Naive thymus-derived CD4-positive, alpha-beta T cell (primary cell): ENCODE results near the gene TP53BP1. TPM values are rescaled to one million over a fixed set of nuclear protein-coding genes. Genes with fewer than 3 reads are reported as not detected.
"Not testable (repeated sequence)": the region's sequence is repeated elsewhere in the genome, so short reads cannot be mapped to it uniquely, and the experiment has no call there.

Source experiments
- ATAC-seq: fragments of 150-1000 bp; cut with Tn5 transposase; 2 replicates; pipeline ENCODE4 v1.10.0; 2021; ENCODE audit warnings: mild to moderate bottlenecking, moderate library complexity
- CTCF ChIA-PET: fragments of 350-600 bp; sonication (Branson Sonifier 250); formaldehyde crosslinking; loops from one replicate; lab custom pipeline; 2021; ENCODE audit warnings: antibody characterized with exemption; lab: Charles Lee
- POLR2A ChIA-PET: fragments of 350-600 bp; sonication (Branson Sonifier 250); formaldehyde crosslinking; loops from one replicate; lab custom pipeline; 2021; ENCODE audit warnings: antibody characterized with exemption, inconsistent platforms; lab: Charles Lee
- DNase-seq, 9 donors: peaks; one replicate each; pipeline versions ENCODE4 v3.0.0 to v3.0.0-alpha.2; 2020 to 2022; ENCODE audit warnings: mixed read lengths in 1 of 9
- H3K27ac ChIP-seq: one replicate; pipeline ENCODE4 v1.7.0; 2013; ENCODE audit warnings: mild to moderate bottlenecking, low read depth, low read length, moderate library complexity
- H3K27me3 ChIP-seq, 2 donors: one replicate each; pipeline ENCODE4 v1.7.0; 2013; ENCODE audit warnings: low read length in 2 of 2, mild to moderate bottlenecking in 2 of 2, moderate library complexity in 2 of 2; ENCODE audit not compliant: control insufficient read depth in 2 of 2, insufficient read depth in 2 of 2
- H3K36me3 ChIP-seq, 3 experiments: 1 replicate in 2 of 3; 2 replicates in 1 of 3; pipeline ENCODE4 v1.7.0; 2013; ENCODE audit warnings: low read length in 3 of 3, mild to moderate bottlenecking in 3 of 3, moderate library complexity in 1 of 3; ENCODE audit not compliant: insufficient read depth in 3 of 3, control insufficient read depth in 2 of 3
- H3K4me1 ChIP-seq, 2 donors: one replicate each; pipeline ENCODE4 v1.7.0; 2013; ENCODE audit warnings: low read length in 2 of 2, mild to moderate bottlenecking in 2 of 2, moderate library complexity in 1 of 2; ENCODE audit not compliant: control insufficient read depth in 2 of 2, insufficient read depth in 2 of 2
- H3K4me3 ChIP-seq: 2 replicates; pipeline ENCODE4 v1.7.0; 2013; ENCODE audit warnings: mild to moderate bottlenecking, low read length
- H3K9me3 ChIP-seq, 3 experiments: 1 replicate in 2 of 3; 2 replicates in 1 of 3; pipeline ENCODE4 v1.7.0; 2013; ENCODE audit warnings: low read length in 3 of 3; ENCODE audit not compliant: control insufficient read depth in 2 of 3
- H3K27ac Mint-ChIP-seq, 9 donors: one replicate each; pipeline ENCODE4 v1.8.0; 2020 to 2022; ENCODE audit warnings: mixed read lengths in 9 of 9, mild to moderate bottlenecking in 8 of 9, moderate library complexity in 5 of 9, inconsistent platforms in 2 of 9
- H3K27me3 Mint-ChIP-seq, 5 donors: one replicate each; pipeline ENCODE4 v1.8.0; 2021 to 2022; ENCODE audit warnings: mixed read lengths in 5 of 5, mild to moderate bottlenecking in 1 of 5
- H3K36me3 Mint-ChIP-seq, 5 donors: one replicate each; pipeline ENCODE4 v1.8.0; 2020 to 2022; ENCODE audit warnings: mixed read lengths in 5 of 5, mild to moderate bottlenecking in 3 of 5, inconsistent platforms in 1 of 5
- H3K4me1 Mint-ChIP-seq, 7 donors: one replicate each; pipeline ENCODE4 v1.8.0; 2020 to 2022; ENCODE audit warnings: mixed read lengths in 7 of 7, mild to moderate bottlenecking in 3 of 7, inconsistent platforms in 1 of 7
- H3K4me3 Mint-ChIP-seq, 10 donors: one replicate each; pipeline ENCODE4 v1.8.0; 2020 to 2022; ENCODE audit warnings: mild to moderate bottlenecking in 10 of 10, mixed read lengths in 10 of 10, moderate library complexity in 6 of 10, inconsistent platforms in 2 of 10
- H3K9me3 Mint-ChIP-seq, 11 donors: one replicate each; pipeline ENCODE4 v1.8.0; 2020 to 2022; ENCODE audit warnings: mixed read lengths in 11 of 11, mild to moderate bottlenecking in 4 of 11, inconsistent platforms in 1 of 11, moderate library complexity in 1 of 11
- intact Hi-C, 2 donors: fragments of 100-400 bp; cut with micrococcal nuclease; formaldehyde crosslinking; loops; one replicate each; pipeline ENCODE4 v1.15.1; 2023
- polyA plus RNA-seq, 2 donors: library from polyadenylated mRNA; unstranded; fragments of 300-500 nt; fragmentation: Illumina TruSeq; gene quantifications; one replicate each; pipeline ENCODE4 v1.2.3, GENCODE V29; 2021
- total RNA-seq, 6 experiments: library from RNA in 5 of 6; stranded (reverse) in 5 of 6; gene quantifications; 1 replicate in 5 of 6; 2 replicates in 1 of 6; pipeline ENCODE4 v1.2.3 and lab custom pipeline; 2021 to 2026

Gene TP53BP1
- total and polyA plus RNA-seq, 7 experiments from 2014 or later: 9.3 to 41.6 (median 34.6) TPM

DNA sequence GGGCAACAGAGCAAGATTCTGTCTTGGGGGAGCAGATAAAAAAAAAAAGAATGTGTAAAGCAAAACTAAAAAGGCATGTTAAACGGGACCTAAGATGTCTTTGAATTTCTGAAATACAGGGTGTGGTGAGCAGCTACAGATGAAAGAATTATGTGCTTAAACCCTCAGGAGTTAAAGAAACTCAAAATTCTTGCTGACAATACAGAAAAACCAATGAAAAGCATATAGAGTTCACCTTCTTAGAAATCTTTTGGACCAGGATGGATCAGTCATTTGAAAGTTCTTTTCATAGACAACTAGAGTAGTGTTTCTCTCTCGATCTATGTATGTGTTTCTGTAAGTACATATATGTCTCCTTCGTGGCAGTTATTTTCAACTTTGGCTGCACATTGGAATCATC is 90.7 kb downstream of the TP53BP1 start:
- POLR2A ChIA-PET: interaction anchor here (0.6 to 0.7 kb wide), 2 partner anchors 59 to 323 kb away, joined by 3 to 4 read pairs; no protein-coding TSS in a partner anchor

DNA sequence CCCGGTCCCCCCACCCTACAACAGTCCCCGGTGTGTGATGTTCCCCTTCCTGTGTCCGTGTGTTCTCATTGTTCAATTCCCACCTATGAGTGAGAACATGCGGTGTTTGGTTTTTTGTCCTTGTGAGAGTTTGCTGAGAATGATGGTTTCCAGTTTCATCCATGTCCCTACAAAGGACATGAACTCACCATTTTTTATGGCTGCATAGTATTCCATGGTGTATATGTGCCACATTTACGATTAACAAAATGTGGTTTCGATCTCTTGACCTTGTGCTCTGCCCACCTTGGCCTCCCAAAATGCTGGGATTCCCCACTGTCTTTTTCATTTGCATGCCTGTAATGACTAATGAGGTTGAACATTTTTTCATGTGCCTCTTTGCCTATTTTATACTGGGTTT is 99.4 kb downstream of the TP53BP1 start:
- H3K9me3 ChIP-seq, H3K9me3 Mint-ChIP-seq, H3K27me3 ChIP-seq, H3K4me3 ChIP-seq, POLR2A ChIA-PET, H3K27me3 Mint-ChIP-seq, ATAC-seq, DNase-seq, H3K4me3 Mint-ChIP-seq, intact Hi-C loops, CTCF ChIA-PET, H3K4me1 ChIP-seq, H3K27ac ChIP-seq: not testable (repeated sequence)
- H3K36me3 Mint-ChIP-seq: peaks cover 22 to 60% (median 38%) of the 10 kb centered on the region in 5 donors
- peaks cover 0 to 16% (median 2%) of the 10 kb centered on the region in 7 donors for H3K4me1 Mint-ChIP-seq
- peak overlapping the region in 1 of 9 donors; percentile 41 for H3K27ac Mint-ChIP-seq
- H3K36me3 ChIP-seq: peaks cover 5 to 59% (median 6%) of the 10 kb centered on the region in 3 experiments

More for the DNA sequence above, 90.7 kb downstream of the TP53BP1 start:
- DNase-seq: no peak
- Histone ChIP-seq H3K9me3 (no peaks in the 10 kb centered on the region), H3K27me3 (no peaks in the 10 kb centered on the region), H3K4me3 (no peak overlapping the region), H3K27ac (no peak overlapping the region), H3K36me3 (peaks cover 0 to 85% (median 11%) of the 10 kb centered on the region in 3 experiments), H3K4me1 (no peaks in the 10 kb centered on the region)
- Mint-ChIP-seq H3K9me3 (no peaks in the 10 kb centered on the region), H3K27me3 (no peaks in the 10 kb centered on the region), H3K4me3 (no peak overlapping the region), H3K36me3 (peaks cover 21 to 57% (median 30%) of the 10 kb centered on the region in 5 donors), H3K4me1 (peaks cover 0 to 14% (median 7%) of the 10 kb centered on the region in 7 donors), H3K27ac (peak overlapping the region in 2 of 9 donors; percentile 7 to 37)
- intact Hi-C loops: no loop called here
- CTCF ChIA-PET: no interaction called here
- no peak for ATAC-seq

DNA sequence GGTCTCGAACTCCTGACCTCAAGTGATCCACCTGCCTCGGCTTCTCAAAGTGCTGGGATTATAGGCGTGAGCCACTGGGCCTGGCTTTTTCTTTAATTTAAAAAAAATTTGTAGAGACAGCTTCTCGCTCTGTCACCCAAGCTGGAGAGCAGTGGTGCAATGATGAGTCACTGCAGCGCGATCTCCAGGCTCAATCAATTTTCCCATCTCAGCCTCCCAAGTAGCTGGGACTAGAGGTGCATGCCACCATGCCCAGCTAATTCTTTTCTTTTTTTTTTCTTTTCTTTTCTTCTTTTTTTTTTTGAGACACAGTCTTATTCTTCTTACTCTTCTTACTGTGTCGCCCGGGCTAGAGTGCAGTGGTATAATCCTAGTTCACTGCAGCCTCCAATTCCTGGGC is 102.2 kb downstream of the TP53BP1 start:
- Mint-ChIP-seq H3K4me3 (no peak overlapping the region), H3K9me3 (peaks cover 0 to 3% (median 0%) of the 10 kb centered on the region in 11 donors), H3K27me3 (no peaks in the 10 kb centered on the region), H3K36me3 (peaks cover 10 to 50% (median 35%) of the 10 kb centered on the region in 5 donors), H3K27ac (peak overlapping the region in 2 of 9 donors; percentile 12 to 66), H3K4me1 (peaks cover 0 to 16% (median 2%) of the 10 kb centered on the region in 7 donors)
- Histone ChIP-seq H3K9me3 (no peaks in the 10 kb centered on the region), H3K27ac (no peak overlapping the region), H3K36me3 (peaks cover 4 to 51% (median 4%) of the 10 kb centered on the region in 3 experiments), H3K4me3 (no peak overlapping the region), H3K4me1 (no peaks in the 10 kb centered on the region), H3K27me3 (no peaks in the 10 kb centered on the region)
- no peak for DNase-seq
- intact Hi-C loops: no loop called here
- ATAC-seq: no peak
- POLR2A ChIA-PET: interaction anchor here (0.7 kb wide), 2 partner anchors 27 to 285 kb away, joined by 3 read pairs; partner anchors contain the start of gene UBR1
- CTCF ChIA-PET: interaction anchor here (0.9 kb wide), 1 partner anchor 14 kb away, joined by 4 read pairs; no protein-coding TSS in a partner anchor

DNA sequence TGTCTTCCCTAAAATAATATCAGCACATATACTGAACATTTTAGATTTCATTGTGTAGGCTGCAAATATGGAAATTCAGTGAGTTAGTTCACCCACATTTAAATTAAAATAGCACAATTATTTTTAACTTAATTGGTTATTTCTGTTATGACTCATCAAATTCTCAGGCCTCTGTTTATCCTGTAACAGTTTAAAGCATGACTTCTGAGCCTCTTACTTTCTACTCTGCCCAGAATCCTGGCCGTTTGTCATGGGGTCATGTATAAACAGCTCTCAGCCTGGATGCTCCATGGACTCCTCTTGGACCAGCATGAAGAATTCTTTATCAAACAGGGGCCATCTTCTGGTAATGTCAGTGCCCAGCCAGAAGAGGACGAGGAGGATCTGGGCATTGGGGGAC is 109.9 kb downstream of the TP53BP1 start:
- no peaks in the 10 kb centered on the region for H3K27me3 Mint-ChIP-seq
- ATAC-seq (no peak), DNase-seq (no peak)
- H3K9me3 Mint-ChIP-seq: no peaks in the 10 kb centered on the region
- no peak overlapping the region for H3K4me3 ChIP-seq
- no peak overlapping the region for H3K27ac Mint-ChIP-seq
- CTCF ChIA-PET: no interaction called here
- H3K36me3 Mint-ChIP-seq: peaks cover 18 to 64% (median 51%) of the 10 kb centered on the region in 5 donors
- H3K36me3 ChIP-seq: peaks cover 0 to 72% (median 4%) of the 10 kb centered on the region in 3 experiments
- POLR2A ChIA-PET: no interaction called here
- intact Hi-C loops: no loop called here
- H3K4me3 Mint-ChIP-seq: no peak overlapping the region
- H3K9me3 ChIP-seq: no peaks in the 10 kb centered on the region
- H3K27ac ChIP-seq: no peak overlapping the region
- no peaks in the 10 kb centered on the region for H3K4me1 ChIP-seq
- peaks cover 0 to 4% (median 0%) of the 10 kb centered on the region in 7 donors for H3K4me1 Mint-ChIP-seq
- H3K27me3 ChIP-seq: no peaks in the 10 kb centered on the region

DNA sequence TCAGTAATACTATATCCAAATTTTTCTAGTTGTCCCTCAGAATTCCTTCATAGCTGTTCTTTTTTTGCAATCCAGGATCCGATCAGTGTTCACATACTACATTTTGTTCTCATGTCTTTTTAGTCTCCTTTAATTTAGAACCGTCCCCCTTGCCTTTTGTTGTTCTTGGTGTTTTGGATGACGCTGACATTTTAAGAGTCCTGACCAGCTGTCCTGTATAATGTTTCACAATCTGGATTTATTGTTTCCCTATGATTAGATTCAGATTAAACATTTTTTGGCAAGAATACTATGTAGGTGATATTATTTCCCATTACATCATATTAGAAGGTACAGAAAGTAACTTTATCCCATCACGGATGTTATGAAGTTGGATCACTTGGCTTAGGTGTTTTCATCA is 110.6 kb downstream of the TP53BP1 start:
- POLR2A ChIA-PET: no interaction called here

DNA sequence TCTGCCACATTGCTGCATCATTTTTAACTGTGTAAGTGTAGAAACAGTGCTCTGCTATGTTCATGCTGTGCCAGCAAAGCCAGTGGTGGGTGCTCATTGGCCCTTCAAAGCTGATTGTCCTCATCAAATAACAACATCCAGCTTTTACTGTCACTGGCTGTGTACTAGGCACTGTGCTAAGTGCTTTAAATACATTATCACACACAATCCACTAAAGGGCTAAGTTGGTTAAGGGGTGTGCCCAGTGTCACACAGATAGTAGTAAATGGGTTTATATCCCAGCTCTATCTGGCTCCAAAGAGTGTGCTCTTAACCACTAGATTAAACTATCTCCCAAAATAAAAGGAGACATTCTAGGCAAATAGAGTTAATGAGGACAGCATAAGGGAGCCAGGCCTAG is 114.4 kb downstream of the TP53BP1 start:
- Histone ChIP-seq H3K4me1 (no peaks in the 10 kb centered on the region), H3K27me3 (no peaks in the 10 kb centered on the region), H3K36me3 (peaks cover 0 to 35% (median 0%) of the 10 kb centered on the region in 3 experiments), H3K27ac (no peak overlapping the region), H3K9me3 (no peaks in the 10 kb centered on the region), H3K4me3 (no peak overlapping the region)
- no peak overlapping the region for H3K27ac Mint-ChIP-seq
- H3K36me3 Mint-ChIP-seq: peaks cover 11 to 43% (median 34%) of the 10 kb centered on the region in 5 donors
- no peaks in the 10 kb centered on the region for H3K27me3 Mint-ChIP-seq
- H3K4me3 Mint-ChIP-seq: no peak overlapping the region
- intact Hi-C loops: no loop called here
- DNase-seq (no peak), ATAC-seq (no peak)
- POLR2A ChIA-PET: interaction anchor here (0.6 kb wide), 1 partner anchor 1798 kb away, joined by 3 read pairs; no protein-coding TSS in a partner anchor
- CTCF ChIA-PET: no interaction called here
- no peaks in the 10 kb centered on the region for H3K9me3 Mint-ChIP-seq
- H3K4me1 Mint-ChIP-seq: peaks cover 3 to 19% (median 13%) of the 10 kb centered on the region in 7 donors

More for the DNA sequence above, 110.6 kb downstream of the TP53BP1 start:
- Histone ChIP-seq H3K4me3 (no peak overlapping the region), H3K27ac (no peak overlapping the region), H3K9me3 (no peaks in the 10 kb centered on the region), H3K27me3 (no peaks in the 10 kb centered on the region), H3K36me3 (peaks cover 0 to 65% (median 4%) of the 10 kb centered on the region in 3 experiments), H3K4me1 (no peaks in the 10 kb centered on the region)
- intact Hi-C loops: no loop called here
- no peaks in the 10 kb centered on the region for H3K9me3 Mint-ChIP-seq
- DNase-seq: no peak
- CTCF ChIA-PET: interaction anchor here (0.7 kb wide), 1 partner anchor 11 kb away, joined by 3 read pairs; the partner anchor contains the start of gene TUBGCP4
- ATAC-seq: no peak
- H3K4me3 Mint-ChIP-seq: no peak overlapping the region
- H3K27ac Mint-ChIP-seq: no peak overlapping the region
- no peaks in the 10 kb centered on the region for H3K27me3 Mint-ChIP-seq
- H3K4me1 Mint-ChIP-seq: peaks cover 0 to 4% (median 2%) of the 10 kb centered on the region in 7 donors
- peaks cover 24 to 72% (median 58%) of the 10 kb centered on the region in 5 donors for H3K36me3 Mint-ChIP-seq
